HG02759 (cell line): Measurements from ENCODE around the gene DOK7.
"Not testable (repeated sequence)": the region's sequence is repeated elsewhere in the genome, so short reads cannot be mapped to it uniquely, and the experiment has no call there.

Experiments
- ATAC-seq: cut with Tn5 transposase; IDR thresholded peaks from one replicate; pipeline ENCODE4 v1.9.1; 2021; ENCODE audit warnings: mild to moderate bottlenecking, moderate library complexity; ENCODE audit not compliant: unreplicated experiment

DOK7 gene

GRCh38 chr4:3501126-3501824 is 38.2 kb downstream of the DOK7 start:
- no peak for ATAC-seq

GRCh38 chr4:3501825-3502425 is 38.8 kb downstream of the DOK7 start:
- no peak for ATAC-seq

- ATAC-seq: no peak
Measured at GRCh38 chr4:3502941-3503936, 40.1 kb downstream of the DOK7 start.

GRCh38 chr4:3505231-3505630 is 42.1 kb downstream of the DOK7 start:
- no peak for ATAC-seq

GRCh38 chr4:3508542-3508941 is 45.4 kb downstream of the DOK7 start:
- ATAC-seq: no peak

- no peak for ATAC-seq
Measured at GRCh38 chr4:3510481-3510880, 47.4 kb downstream of the DOK7 start.

- no peak for ATAC-seq
Measured at GRCh38 chr4:3511187-3511586, 48.1 kb downstream of the DOK7 start.

- ATAC-seq: not testable (repeated sequence)
Measured at GRCh38 chr4:3511601-3512000, 48.5 kb downstream of the DOK7 start.

GRCh38 chr4:3512279-3512678 is 49.2 kb downstream of the DOK7 start:
- ATAC-seq: no peak

GRCh38 chr4:3512719-3513118 is 49.6 kb downstream of the DOK7 start:
- no peak for ATAC-seq

- ATAC-seq: no peak
Measured at GRCh38 chr4:3513807-3514206, 50.7 kb downstream of the DOK7 start.

GRCh38 chr4:3514221-3514780 is 51.2 kb downstream of the DOK7 start:
- ATAC-seq: no peak

- no peak for ATAC-seq
Measured at GRCh38 chr4:3514806-3515501, 51.8 kb downstream of the DOK7 start.

GRCh38 chr4:3515646-3516045 is 52.5 kb downstream of the DOK7 start:
- ATAC-seq: no peak

- no peak for ATAC-seq
Measured at GRCh38 chr4:3516061-3516835, 53.1 kb downstream of the DOK7 start.

GRCh38 chr4:3516836-3517730 is 54.0 kb downstream of the DOK7 start:
- ATAC-seq: no peak

GRCh38 chr4:3517731-3518510 is 54.8 kb downstream of the DOK7 start:
- no peak for ATAC-seq

GRCh38 chr4:3518511-3518880 is 55.4 kb downstream of the DOK7 start:
- ATAC-seq: no peak
